Uterus (tissue), 2 donors: ENCODE measurements around the gene KRTAP10-3.

ENCODE experiments used
- CTCF ChIP-seq, 4 experiments: fragments of 200-600 bp in 2 of 4; fragments of 450-650 bp in 2 of 4; sonication (generic) in 2 of 4; IDR thresholded peaks; one replicate each; pipeline ENCODE4 v1.5.1; 2016 to 2019; ENCODE audit warnings: antibody characterized with exemption in 4 of 4, mild to moderate bottlenecking in 2 of 4, moderate library complexity in 1 of 4
- POLR2A ChIP-seq, 2 donors: fragments of 450-650 bp; IDR thresholded peaks; one replicate each; pipeline ENCODE4 v1.6.1; 2016; ENCODE audit warnings: antibody characterized with exemption in 2 of 2, mild to moderate bottlenecking in 1 of 2, moderate library complexity in 1 of 2

DNA sequence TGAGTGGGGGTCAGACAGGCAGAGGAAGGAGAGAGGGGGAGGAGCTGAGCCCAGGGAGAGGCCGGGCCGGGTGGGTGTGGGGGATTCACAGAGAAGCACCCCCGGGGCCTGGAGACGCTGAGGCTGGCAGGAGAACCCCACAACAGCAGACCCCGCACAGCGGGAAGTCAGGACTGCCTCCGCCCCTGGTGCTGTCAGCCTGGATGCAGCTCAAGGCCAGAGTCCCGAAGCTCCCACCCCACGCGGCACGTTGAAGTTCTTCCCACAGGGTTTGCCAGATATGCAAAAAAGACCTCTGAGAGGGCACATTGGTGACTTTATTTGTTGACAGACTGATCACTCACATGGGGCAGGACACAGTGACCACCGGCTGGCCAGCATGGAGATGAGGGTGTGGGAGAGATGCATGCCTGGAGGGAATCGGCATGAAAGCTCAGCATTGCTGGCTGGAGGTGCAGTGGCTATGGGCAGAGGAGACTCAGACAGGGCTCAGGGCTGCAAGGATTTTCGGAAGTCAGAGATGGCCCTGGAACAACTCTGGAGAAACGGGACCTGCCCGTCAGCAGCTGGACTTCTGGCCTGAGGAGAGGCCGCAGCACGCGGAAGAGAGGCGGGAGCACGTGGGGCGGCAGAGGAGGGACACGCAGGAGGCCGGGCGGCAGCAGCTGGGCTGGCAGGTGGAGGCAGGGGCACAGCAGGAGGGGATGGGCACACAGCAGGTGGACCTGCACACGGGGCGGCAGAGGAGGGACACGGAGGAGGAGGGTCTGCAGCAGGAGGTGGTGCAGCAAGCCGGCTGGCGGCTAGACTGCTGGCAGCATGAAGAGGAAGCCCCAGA, 885 bp downstream of the KRTAP10-3 start:
- TF ChIP-seq CTCF (IDR thresholded peaks at IDR 0.05) (no peak), POLR2A (IDR thresholded peaks at IDR 0.05) (no peak)
